ENCODE measurements around the gene PRICKLE2.

The PRICKLE2 gene

DNA sequence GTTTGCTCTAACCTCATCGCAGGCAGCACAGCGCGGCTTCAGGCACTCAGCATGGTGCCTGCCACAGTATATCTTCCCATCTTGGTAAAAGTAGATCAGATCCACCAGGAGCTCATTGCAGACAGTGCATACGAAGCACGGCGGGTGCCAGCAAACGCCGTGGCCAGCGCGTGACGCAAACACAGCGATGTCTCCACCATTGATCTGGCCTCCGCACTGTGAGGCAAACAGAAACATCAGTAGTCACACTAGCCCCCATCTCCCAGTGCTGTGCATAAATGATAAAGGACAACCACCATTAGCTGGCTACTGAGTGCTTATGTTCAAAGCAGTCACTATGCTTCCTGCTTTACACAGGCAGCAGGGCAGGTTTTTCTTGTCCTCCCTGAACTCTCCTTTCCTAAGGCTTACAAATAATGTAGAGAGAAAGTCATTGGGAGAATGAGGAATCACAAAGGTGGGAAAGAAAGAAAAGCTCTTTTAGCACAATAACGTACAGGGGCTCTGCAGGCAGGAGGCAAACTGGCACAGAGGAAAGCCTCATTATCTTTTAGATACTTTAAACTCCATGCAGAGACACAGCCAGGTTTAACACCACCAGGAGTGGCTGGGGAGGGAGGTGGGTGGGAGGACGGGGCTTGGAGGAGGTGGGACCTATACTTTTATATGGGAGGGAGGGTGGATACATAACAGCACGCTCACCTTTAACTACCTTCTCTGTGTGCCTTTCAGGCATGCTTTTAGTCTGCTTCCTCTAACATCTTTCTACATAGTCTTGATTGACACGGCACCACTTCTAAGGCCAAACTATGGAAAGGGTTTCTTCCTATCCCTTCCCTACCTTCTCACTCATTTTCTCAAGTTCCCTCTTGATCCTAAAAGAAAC lies 67.9 kb downstream of the PRICKLE2 start:
- H3K27ac ChIP-seq = peak overlapping the region; percentile 54
- no peak for TF ChIP-seq ZFX (IDR thresholded peaks at IDR 0.05; ENCODE audit: borderline replicate concordance)
- TF ChIP-seq, protein P1, sequence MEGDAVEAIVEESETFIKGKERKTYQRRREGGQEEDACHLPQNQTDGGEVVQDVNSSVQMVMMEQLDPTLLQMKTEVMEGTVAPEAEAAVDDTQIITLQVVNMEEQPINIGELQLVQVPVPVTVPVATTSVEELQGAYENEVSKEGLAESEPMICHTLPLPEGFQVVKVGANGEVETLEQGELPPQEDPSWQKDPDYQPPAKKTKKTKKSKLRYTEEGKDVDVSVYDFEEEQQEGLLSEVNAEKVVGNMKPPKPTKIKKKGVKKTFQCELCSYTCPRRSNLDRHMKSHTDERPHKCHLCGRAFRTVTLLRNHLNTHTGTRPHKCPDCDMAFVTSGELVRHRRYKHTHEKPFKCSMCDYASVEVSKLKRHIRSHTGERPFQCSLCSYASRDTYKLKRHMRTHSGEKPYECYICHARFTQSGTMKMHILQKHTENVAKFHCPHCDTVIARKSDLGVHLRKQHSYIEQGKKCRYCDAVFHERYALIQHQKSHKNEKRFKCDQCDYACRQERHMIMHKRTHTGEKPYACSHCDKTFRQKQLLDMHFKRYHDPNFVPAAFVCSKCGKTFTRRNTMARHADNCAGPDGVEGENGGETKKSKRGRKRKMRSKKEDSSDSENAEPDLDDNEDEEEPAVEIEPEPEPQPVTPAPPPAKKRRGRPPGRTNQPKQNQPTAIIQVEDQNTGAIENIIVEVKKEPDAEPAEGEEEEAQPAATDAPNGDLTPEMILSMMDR (IDR thresholded peaks at IDR 0.05) = no peak

DNA sequence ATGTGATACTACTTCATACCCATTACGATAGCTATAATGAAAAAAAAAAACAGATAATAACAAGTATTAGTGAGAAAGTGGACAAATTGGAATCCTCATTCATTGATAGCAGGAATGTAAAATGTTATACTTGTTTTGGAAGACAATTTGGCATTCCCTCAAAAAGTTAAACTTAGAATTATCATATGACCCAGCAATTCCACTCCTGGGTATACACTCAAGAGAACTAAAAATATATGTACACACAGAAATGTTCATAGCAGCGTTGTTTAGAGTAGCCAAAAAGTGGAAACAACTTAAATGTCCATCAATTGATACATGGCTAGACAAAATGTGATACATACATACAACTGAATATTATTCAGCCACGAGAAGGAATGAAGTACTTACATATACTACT lies 69.9 kb downstream of the PRICKLE2 start:
- H3K27ac ChIP-seq = no peak overlapping the region
- TF ChIP-seq, protein P1 (IDR thresholded peaks at IDR 0.05) = no peak
- no peak for TF ChIP-seq ZFX (IDR thresholded peaks at IDR 0.05; ENCODE audit: borderline replicate concordance)

DNA sequence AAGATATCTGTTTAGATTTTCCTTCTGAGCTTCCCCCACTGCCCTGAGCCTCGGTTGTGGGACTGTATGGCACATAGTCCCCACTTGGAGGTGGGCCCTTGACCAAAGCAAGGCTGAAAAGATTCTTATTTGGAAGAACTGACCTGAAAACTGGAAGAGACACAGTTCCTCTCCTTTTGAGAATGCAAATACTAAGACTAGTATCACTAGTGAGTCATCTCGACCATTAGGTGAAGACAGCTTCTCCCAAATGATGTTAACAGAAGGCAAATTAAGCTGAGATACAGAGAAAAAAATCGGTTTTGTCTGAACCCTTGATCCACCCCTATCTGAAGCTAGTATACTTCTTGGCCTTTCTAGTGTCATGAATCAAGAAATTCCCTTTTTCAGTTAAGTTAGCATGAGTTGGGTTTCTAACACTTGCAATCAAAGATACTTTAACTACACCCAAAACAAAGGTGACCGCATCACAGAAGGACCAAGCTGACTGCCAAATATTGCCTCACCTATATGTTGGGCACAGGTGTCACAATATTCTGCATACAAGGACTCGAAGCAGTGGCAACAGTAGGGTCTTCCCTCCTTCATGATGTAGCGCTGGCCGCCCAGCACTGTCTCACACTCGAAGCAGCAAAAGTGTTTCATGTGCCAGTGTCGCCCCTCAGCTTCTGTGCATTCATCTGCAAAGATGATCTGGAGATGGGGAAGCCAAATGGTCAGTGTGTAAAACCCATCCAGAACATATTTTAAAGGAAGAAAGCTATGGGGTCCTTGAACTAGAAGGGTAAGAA lies 72.4 kb downstream of the PRICKLE2 start:
- H3K27ac ChIP-seq = no peak overlapping the region
- TF ChIP-seq, protein P1 (IDR thresholded peaks at IDR 0.05) = no peak
- no peak for TF ChIP-seq ZFX (IDR thresholded peaks at IDR 0.05; ENCODE audit: borderline replicate concordance)

DNA sequence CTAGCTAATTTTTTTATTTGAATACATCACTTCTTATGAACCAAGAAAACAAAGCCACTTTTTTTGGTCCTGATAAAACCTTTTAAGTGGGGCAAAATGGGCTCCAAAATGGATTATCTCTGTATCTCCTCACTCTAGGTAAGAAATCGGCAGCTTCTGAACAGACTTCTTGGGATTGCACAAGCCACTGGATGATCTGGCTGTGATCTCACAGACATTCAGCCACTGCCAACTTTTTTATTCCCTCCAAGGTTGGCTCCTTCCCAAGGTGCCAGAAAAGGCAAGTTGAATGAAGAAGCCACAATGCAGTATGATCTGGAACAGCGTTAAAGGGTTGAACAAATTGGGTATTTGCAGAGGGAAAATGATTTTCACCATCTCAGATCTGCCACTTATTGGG lies 73.2 kb downstream of the PRICKLE2 start:
- TF ChIP-seq, protein P1 (IDR thresholded peaks at IDR 0.05) = no peak
- TF ChIP-seq ZFX (IDR thresholded peaks at IDR 0.05; ENCODE audit: borderline replicate concordance) = no peak

DNA sequence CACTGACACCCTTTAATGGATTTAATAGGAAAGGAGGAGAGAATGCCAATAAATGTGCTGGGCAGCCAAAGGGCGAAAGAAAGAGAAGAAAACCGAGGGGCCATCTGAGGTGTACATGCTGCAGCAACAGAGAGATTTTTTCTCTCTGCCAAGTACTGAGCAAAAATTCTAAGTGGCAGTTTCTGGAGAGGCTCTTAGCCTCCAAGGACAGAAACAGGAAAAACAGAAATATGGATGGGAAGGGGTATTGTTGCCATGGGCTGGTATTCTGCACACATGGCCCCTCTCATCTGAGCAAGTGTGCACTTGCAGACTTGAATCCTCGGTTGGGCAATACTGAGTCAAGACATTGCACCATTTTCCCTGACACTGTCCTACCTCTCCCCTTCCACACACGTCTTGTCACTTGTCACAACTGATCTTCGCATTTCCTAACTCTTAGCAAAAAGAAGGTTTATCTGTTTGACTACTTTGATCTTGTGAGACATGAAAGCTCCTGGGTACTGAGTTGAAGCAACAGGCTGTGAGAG lies 73.9 kb downstream of the PRICKLE2 start:
- peak overlapping the region; percentile 40 for H3K27ac ChIP-seq
- TF ChIP-seq ZFX (IDR thresholded peaks at IDR 0.05; ENCODE audit: borderline replicate concordance) = no peak
- TF ChIP-seq, protein P1 (IDR thresholded peaks at IDR 0.05) = no peak

More for the DNA sequence above, 73.2 kb downstream of the PRICKLE2 start:
- H3K27ac ChIP-seq = no peak overlapping the region; the same call in 1 of the 2 replicates

DNA sequence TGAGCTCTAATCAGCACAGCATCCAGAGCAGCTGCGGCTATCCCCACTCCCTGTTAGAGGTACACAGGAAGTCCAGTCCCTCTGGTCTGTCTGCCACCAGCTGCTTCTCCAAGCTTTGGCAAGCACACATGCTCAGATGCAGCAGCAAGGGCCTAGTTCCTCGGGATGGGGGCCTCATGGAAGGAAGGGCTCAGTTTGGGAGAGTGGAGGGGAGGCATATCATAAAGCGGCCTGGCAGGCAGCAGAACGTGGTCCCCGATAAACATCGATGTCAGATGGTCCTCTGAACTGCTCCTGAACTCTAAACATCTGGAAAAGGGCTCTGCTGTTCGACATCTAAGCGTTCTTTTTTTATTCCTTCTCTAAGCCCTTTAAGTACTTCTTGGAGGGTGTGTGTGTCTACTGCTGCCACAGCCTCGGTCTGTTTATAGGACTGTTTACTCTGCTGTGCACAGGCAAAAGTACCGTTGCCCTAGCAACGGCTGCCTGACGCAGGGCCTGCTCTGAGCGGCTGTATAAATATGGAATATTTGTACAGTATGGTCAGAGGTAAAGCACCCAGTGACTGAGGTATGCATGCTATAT lies 74.6 kb downstream of the PRICKLE2 start:
- TF ChIP-seq, protein P1 (IDR thresholded peaks at IDR 0.05) = no peak
- peak overlapping the region; percentile 40 for H3K27ac ChIP-seq
